GM19463 (cell line): ENCODE results near the gene NOL11.
"Not testable (repeated sequence)": the region's sequence is repeated elsewhere in the genome, so short reads cannot be mapped to it uniquely, and the experiment has no call there.

Source experiments
- ATAC-seq: cut with Tn5 transposase; IDR thresholded peaks from one replicate; pipeline ENCODE4 v1.9.1; 2021; ENCODE audit warnings: mild to moderate bottlenecking, moderate library complexity; ENCODE audit not compliant: unreplicated experiment

NOL11 gene

DNA sequence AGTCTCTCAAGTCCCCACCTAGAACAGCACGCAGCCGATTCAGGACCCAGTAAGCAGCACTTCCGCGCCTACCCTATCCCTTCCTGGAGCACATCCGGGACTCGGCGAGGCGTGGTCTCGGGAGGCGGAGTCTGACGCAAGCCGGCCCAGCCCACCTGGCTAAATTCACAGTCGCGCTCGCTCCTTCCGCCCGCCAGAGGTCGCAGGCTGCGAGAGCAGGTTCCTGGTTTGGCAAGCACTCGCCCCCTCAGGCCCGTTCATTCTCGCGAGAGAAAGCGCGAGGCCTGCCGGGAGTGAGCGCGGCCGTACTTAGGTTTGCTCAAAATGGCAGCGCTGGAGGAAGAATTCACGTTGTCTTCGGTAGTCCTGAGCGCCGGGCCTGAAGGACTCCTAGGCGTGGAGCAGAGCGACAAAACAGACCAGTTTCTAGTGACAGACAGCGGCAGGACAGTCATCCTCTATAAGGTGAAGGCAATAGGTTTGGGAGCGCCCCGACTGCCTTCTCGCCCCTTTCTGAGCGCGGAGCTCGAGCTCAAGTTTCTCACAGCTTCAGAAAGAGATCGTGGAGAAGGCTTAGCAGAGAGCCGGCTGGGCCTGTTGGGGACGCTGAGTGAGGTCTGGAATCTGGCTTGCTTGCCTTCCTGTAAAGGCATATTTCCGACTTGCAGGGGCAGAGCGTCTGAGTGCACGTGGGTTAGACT, at the start of gene NOL11:
NOL11 (plus strand) TSS at position 313 of the 701 bp plus-strand sequence; CDS start at position 325, 12 bp downstream.
- peak; percentile 87 for ATAC-seq

DNA sequence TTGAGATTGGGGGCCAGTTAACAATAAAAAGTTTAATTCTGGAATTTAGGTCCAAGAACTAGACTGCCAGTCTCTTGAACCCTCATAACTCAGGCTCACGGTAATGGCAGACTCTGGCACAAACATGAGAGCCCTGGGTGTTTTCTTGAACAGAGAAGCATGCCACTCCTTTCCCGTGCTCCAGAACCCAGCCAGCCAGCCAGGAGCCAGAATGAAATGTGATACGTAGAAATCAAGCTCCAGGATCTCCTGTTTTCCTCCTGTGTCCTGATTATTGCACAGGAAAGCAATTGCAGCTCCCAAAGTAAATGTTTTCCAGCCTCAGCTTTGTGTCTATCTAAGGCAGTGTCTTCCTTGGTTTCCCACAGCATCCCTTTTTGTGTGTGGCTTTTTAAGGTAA, 46.2 kb upstream of the NOL11 start:
- no peak for ATAC-seq

DNA sequence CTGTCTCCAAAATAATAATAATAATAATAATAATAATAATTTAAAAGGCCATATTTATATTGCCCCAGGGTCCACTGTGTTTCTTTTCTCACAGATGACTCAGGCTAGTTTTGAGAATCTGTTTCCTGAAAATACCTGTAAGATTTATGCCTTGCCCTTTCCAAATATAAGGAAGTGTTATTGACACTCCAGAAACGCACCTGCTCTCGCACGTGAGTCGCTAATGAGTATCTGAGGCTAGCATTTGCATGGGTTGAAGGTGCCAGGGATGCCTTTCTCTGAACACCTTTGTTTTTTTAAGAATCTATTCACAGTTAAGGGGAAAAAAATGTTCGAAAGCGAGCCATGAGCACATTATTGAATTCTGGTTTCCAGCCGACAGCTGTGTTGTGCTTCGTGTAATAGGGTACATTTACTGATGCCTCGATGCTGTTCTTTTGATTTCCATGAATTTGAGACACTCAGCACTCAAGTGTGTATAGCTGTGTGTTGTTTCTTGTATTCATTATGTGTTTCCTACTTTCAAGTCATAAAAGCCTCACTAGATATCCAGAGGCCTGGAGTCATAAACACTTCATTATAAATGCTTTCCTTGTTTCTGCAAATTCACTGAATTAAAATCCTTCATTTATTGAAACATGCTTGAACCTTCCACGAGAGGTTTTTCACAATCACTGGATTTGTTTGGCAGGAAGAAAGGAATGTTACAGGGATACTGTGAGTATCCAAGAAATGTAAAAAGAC, 45.0 kb upstream of the NOL11 start:
- ATAC-seq, result no peak

DNA sequence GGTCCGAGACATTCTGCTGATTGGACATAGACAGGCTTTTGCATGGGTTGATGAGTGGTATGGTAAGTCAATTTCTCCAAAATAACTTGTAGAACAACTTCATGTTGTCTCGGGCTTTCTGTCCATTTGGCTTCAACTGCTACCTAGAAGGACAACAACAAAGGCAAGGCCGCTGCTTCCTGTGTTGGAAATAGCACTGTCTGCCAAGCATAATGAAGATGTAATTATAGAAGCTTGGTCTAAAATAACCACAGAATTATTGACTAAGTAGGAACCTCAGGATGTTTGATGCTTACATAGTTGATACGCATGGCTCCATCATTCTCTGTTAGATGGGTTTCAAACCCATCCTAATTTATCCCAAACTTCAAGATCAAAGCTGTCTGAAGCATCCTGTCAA, 42.3 kb upstream of the NOL11 start:
- ATAC-seq, result no peak

DNA sequence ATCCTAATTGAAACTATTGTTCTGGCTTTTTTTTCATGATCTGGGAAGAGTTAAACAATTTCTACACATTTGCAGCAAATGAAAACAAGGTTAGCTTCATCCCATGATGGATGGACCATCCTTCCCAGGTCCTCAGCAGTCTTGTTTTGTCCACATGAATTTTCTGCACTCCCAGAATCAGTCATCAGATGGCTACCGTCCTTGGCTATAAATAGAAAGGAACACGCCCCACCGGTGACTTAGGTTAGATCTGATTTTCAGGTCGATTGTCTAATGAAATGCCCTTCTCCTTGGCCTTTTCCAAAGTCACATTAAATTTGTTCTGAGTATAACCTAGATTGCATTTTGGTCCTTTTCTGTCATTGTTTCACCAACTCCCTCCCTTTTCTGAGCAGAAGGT, 41.4 kb upstream of the NOL11 start:
- no peak for ATAC-seq

DNA sequence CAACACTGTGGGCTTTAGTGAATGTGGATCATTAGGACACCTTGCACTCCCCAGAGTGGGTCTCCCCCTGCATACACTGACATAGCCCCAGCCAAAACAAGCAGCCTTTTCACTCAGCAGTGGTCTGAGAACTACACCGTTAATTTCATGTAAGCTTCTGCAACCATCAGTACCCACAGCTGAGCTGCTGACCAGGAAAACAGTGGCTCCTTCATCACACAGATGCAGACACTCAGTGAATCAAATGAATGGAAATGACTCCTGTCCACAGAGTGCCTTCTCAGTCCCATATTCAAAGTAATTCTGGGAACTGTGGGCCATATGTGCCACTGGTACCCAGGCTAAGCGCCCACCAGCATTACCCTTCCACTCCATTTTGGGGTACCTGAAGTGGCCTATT, 39.3 kb upstream of the NOL11 start:
- no peak for ATAC-seq

DNA sequence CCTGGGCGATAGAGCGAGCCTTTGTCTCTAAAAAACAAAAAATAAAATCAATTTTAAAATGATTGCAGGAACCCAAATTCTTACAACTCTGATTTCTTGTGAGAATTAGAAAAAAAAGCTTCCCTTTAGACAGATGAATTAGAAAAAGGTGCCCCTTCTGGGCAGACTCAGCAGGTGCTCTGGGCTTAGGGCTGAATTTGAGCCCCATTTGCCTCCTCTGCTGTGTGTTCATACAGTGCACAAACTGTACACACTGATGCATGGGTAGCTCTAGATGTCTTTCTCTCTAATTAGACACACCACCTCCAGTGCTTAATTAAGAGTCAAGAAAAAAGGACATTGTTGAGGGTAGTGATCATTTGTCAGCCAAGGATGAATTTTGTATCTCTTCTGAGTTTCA, 38.5 kb upstream of the NOL11 start:
- no peak for ATAC-seq

DNA sequence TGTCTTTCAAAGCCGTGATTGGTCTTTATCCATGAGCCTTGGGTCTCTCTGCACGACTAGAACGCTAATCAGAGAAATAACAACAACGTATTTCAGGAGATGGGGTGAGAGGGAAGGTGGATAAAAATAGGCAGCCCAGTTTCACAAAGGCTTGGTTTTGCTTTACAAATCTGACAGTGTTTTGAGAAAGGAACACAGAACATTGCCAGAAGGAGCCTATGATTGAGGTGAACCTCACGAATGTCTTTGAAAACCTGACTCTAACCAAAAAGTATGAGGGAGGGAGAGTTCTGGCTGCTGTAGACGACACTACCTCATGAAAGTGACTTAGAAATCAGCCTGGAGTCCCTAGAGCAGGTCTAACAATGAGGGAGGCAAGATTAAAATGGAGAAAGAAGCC, 38.0 kb upstream of the NOL11 start:
- no peak for ATAC-seq

DNA sequence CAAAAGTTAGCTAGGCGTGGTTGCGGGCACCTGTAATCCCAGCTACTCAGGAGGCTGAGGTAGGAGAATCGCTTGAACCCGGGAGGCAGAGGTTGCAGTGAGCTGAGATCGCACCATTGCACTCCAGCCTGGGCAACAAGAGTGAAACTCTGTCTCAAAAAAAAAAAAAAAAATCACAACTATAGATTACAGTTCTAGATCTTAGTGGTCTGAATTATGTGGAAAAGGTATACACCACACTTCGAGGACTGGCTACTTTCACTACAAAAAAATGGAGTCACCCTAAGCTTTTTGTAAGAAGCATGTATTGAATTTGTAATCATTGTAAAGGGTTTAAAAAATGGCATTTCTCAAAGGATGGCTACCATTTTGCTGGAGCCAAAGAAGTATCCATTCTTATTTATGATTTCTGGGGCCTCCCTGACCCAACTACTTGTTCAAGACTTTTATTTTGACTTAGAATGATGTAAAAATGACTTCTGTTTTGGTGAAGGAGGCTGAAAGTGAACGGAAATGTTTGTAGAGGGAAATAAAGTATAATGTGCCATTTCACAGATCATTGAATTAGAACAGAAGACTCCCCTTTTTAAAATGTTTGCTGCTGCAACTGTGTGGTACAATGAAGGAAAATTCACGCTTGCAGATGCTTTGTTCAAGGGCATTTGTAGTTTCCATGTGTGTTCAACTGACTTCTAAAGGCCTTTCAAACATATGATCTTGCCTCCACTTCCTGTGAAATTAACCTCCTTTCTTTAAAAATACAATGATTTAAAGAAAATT, 37.1 kb upstream of the NOL11 start:
- ATAC-seq, result no peak

DNA sequence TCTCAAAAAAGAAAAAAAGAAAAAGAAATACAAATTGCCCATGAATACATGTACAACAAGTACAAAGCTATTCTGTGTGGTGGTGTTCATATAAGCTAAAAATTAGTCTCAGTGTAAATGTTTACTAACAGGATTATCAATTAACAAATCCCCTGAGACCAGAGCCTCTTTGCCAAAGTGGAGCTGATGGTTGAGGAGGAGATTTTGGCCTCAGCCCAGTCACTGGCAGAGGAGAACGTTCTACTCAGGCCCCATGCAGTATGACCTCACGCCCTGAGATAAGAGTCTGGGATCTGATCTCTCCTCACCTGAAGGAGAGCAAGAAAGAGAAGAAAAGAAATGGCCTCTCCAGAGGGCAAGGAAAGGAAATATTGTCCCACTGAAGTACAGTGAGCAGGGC, 35.5 kb upstream of the NOL11 start:
- ATAC-seq, result no peak

DNA sequence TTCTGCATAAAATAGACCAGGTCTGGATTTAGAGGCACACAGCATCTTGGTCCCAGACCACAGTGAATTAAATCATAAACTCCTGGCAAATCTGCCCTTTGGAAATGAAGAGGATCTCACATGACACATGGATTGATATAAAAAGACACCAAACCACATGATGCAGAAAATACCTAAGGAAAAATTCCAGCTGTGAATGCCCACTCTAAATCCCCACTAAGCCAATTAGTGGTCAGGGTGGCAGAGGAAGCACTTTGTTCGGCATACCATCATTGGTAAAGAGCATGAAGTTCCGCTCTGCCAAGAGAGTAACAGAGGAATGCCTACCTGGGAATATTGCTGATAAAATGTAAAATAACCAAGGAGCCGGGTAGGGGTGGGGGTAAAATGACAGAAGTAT, 32.4 kb upstream of the NOL11 start:
- no peak for ATAC-seq

DNA sequence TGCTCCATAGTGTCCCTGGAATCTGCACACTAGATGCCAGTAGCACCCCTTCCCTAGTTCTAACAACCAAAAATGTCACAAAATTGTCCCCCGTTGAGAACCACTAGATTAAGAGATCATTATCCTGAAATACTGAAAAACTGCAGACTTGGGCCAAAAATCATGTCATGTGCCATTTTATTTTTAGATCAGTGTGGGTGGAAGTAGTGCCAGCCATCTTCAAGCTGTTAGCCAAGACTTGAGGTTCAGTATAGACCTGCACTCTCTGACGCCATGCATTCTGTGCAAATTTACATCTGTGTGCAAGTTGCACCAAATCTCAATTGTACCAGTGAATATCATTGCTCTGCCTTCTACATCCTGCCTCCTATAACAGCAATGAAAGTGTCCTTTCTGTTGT, 31.5 kb upstream of the NOL11 start:
- ATAC-seq, result no peak

DNA sequence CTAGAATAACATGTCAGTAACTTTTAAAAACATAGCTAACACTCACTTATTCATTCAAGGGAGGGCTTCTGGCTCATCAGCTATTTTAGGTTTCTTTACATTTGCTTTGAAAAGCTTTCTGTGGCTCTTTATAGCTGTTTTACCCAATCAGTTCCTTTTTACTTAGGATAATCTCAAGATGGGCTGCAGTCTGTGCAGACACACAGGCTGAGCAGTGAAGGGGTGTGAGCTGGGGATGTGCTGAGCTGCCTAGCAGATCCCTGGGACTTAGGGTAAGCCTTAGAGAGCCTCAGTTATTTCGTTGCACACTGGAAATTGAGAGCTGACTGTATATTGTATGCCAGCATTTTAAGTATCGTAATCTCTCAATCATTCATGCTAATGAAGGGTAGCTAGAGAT, 30.2 kb upstream of the NOL11 start:
- no peak for ATAC-seq

DNA sequence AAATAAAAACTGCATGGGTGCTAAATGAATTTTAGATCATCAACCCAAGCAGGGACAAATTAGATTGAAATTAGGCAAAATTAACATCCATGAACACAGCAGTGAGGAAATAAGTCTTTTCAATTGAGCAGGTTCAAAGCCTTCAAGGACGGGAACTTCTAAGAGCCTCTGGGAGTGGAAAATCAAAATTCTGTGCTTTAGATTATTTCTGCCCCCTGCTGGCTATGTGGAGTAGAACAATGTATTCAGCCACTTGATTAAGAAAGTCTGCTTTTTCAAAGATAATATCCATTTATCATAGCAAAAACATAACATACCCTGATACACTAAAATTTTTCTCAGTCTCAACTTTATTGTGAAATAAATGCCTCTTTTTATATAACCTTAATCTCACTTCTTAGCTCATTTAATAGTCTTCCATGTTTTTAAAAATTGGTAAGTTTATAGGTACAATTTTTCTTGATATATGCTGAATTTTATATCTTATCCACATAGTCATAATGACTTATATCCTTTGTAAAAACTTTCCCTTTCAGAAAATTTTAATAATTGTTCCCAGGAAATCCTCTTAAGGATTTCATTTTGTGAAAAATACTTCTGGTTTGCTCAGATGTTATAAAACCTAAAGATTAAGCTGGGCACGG, 28.1 kb upstream of the NOL11 start:
- no peak for ATAC-seq

DNA sequence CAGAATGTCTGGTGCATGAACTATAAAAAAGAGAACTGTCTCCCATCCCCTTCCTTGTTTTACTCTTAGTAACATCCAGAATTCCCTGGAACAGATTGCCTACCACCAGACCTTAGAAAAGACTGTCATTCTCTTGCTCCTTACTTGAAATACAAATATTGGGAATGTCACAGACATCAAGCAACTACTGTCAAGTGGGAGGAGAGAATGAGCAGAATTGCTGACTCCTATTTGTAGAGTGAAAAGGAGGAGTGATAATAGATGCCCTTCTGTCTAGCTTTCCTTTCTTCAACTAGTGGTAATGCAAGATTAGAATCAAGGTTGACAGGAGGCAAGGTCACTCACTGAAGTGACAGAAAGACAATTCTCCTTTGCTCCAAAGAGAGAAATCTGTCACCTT, 23.9 kb upstream of the NOL11 start:
- no peak for ATAC-seq

DNA sequence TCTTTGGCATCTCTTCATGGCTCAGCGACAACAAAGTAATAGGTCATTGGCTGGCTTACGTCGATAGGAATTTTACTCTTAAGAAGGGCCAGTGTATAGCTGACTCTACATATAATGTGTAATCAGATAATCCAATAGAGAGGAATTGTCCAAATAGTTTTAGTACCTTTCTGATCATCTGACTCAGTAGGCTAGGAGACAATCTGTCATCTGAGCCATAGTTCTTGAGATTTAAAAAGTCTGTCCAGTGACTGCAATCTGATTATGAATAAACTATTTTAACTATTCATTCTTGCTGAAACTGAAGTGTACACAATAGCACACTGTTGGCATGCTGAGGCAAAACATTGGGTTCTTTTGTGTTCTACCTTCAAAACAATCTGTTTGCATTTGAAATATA, 21.4 kb upstream of the NOL11 start:
- no peak for ATAC-seq

DNA sequence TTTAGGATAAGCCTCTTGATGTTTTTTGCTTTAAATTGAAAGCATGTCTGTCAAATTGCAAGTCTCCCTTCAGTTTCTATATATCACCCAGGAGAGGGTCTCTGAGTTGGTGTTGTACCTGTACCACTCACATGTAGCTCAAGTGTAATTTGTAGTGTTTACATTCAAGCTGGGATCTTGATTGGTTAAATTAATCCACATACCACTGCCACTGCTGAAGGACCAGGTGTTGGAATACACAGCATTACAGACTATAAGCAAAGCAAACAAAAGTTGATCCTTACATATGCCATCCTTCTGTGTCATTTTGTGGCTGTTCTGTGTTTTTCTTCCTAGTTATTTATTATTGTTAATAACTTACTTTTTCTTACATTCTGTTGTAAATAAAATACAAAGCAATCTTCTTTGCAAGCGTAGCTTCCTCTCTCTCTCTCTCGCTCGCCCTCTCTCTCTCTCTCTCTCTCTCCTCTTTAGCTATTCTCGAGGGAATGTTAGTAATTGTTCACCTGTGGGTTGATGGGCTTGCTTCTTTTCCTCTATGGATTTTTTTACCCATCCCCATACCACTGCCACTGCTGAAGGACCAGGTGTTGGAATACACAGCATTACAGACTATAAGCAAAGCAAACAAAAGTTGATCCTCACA, 20.8 kb upstream of the NOL11 start:
- ATAC-seq, result no peak

DNA sequence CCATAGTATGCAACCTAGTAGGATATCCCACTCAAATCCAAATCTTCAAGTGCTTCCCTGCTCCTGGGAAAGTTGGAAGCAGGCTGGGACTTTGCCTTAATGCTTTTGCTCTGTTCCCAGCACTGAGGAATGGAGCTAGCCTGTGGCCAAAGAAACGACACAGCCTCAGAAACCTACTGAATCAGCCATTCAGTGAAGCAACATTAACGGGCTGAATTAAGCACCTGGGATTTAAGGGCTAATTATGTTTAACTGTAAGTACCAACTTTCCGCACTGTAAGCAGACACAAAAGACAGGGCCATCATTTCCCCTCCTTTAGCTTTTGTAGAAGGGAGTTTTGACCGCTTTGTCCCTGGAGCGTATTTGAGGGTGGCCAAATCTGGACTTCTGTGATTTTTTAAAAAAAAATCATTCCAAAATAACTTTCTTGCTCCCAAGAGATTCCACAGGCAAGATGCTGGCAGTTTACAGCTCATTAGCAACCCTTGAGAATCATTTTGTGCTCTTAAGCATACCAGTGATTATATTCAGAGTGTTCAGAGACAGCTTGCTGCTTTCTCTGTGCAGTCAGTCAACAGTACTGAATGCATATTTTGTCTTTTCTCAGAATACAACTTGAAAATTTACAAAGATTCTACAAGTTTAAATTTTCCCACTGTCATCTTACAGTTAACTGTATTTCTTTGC, 17.6 kb upstream of the NOL11 start:
- ATAC-seq, result no peak

DNA sequence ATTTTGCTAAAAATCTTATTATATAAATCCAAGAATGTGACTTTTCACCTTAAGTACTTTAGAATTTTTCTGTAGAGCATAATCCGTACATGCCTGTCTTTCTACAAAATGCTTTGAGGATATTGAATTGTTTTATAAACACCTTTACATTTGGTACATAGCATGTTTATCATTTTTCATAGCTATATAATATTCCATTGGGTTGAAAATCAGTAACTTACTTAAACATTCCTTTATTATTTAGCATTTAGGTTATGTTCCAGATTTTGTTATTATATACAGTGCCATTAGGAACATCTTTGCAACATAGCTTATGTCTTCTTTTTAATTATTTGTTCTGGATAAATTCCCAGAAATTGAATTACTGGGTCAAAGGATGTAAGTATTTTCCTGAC, 17.0 kb upstream of the NOL11 start:
- no peak for ATAC-seq

DNA sequence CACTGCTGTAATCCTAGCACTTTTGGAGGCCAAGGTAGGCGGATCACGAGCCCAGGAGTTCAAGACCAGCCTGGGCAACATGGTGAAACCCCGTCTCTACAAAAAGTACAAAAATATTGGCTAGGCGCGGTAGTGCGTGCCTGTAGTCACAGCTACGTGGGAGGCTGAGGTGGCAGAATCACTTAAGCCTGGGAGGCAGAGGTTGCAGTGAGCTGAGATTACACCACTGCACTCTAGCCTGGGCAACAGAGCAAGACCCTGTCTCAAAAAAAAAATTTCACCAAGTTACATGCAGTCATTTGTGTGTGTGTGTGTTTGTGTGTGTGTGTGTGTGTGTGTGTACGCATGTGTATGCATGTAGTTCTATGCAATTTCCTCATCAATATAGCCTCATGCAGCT, 14.9 kb upstream of the NOL11 start:
- not testable (repeated sequence) for ATAC-seq
